PC-3 (cell line): ENCODE measurements around the gene C2orf74.

ENCODE experiments used
- CTCF ChIP-seq: fragments of 300-600 bp; sonication (generic); conservative IDR thresholded peaks from 2 replicates; pipeline ENCODE4 v1.5.1; 2017; ENCODE audit warnings: antibody characterized with exemption, low read depth, mild to moderate bottlenecking, low read length
- EZH2 ChIP-seq: fragments of 300-600 bp; sonication (generic); IDR thresholded peaks from one replicate; pipeline ENCODE4 v1.6.1; 2017; ENCODE audit warnings: antibody characterized with exemption, mild to moderate bottlenecking, low read length; ENCODE audit not compliant: unreplicated experiment

- no peak for TF ChIP-seq CTCF
- TF ChIP-seq EZH2 = no peak
Measured at GRCh38 chr2:61116302-61116701, 45.7 kb upstream of the C2orf74 start.
